ENCODE measurements around the gene FRS3.
A peak's percentile ranks its signal among the peaks of the same experiment; 100 is the strongest.

The FRS3 gene

DNA sequence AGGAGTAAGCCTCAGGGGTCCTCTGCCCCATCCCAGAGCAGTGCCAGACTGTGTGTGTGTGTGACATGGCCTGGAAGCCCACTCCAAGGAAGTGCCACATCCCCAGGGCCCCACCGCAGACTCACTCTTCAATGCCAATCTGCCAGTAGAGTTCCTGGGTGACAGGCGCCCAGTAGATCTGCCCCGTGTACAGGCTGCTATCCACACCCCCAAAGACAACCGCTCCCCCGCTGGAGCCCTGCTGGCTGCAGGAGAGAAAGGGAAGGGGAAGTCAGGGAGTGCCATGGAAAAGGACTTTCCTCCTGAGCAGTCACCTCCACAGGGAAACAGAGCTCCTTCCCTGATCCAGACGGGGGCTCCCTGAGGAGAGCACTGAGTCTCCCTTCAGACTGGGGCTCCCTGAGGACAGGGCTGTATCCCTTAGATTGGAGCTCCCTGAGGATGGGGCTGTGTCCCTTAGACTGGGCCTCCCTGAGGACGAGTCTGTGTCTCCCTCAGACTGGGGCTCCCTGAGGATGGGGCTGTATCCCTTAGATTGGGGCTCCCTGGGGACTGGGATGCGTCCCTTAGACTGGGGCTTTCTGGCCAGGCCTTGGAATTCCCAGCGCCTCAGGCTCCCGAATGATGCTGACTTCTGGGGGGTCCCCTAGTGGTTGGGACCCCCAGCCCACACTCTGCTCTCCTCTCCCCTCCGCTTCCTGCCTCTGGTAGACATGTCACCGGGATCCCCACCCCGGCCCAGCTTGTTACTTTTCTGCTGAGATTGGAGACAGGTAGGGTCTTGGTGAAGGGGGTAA is 39.1 kb downstream of the FRS3 start:
- DNase-seq, result no peak

DNA sequence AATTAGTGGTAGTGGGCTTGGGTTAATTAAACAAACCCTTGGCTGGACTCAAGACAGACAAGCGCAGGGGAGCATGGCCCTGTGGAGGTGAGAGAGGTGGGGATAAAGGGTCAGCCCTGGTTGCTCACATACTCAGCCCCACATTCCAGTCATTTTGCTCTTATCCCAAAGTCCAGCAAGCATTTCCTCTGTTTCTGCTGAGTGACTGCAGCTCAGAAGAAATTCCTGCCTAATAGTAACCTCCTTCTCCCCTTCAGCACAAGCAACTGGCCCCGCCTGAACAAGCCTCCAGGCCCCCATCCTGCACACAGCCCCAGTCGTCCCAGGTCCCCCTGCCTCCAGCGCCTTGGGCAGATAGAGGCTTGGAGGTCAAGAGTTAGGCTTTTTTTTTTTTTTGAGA is 40.7 kb downstream of the FRS3 start:
- no peak for DNase-seq

DNA sequence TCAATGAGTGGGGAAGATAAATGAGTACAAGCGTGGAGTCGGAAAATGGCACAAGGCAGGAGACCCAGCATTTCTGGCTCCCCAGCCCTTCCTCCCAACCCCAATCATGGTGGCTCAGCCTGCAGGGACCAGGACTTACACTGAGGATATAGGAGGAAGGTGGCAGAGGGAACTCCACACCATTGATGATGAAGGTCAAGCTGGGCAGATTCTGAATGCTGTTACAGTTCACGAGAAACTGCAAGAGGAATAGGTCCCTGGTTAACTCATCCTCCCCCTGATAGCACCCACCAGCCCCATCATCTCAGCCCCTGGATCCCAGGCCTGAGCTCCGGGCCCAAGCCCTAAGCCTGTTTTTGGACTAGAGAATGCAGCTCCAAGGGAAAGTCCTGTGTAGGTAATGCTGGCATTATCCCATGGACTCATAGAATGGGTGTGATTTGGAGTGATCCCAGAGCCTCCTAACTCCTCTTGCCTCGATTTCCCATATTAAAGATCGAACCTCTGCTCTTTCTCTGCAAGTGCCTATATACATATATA is 42.0 kb downstream of the FRS3 start:
- no peak for DNase-seq

- DNase-seq, result no peak
Measured at GRCh38 chr6:41736800-41737555, 42.7 kb downstream of the FRS3 start.

GRCh38 chr6:41736186-41736733 is 43.4 kb downstream of the FRS3 start:
- no peak for DNase-seq

DNA sequence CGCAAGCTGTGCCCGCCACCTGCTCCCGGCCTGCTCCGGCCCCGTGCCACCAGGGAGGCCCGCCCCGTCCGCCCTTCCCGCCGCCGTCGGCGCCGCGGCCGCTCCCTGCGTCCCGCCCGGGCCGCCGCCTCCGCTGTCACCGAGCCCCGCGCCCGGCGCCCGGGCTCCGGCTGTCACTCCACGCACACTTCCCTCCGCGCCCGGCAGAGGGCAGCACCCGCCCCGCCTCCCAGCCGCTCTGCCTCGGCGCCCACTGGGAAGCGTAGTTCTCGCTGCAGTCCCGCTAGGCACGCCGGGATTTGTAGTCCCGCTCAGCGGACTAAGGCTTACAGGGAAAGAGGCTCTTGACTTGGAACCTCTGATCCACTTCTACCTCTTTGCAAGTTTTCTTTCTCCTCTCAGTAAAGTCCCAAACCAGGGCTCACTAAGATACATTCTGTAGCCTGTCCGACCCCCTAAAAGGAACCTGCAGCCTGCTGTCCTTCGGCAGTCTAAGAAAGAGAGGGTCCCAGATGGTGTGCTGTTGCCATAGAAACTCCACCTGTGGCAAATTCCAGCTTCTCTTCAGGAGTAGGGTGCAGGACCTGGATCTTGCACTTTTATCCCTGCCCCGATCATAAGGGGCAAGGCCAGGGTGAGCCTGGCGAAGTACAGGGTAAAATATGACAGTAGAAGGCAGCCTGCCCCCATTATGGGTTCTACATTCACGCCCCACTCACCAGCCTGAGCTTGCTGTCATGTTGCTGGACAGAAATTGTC is 44.1 kb downstream of the FRS3 start, which contains the start of gene TFEB:
Gene TFEB, minus strand, starts transcription at position 182 of the 759 bp plus-strand sequence. CDS start 44,395 bp downstream, outside the sequence.
- DNase-seq, result peak; percentile 71

- DNase-seq, result peak; percentile 58
Measured at GRCh38 chr6:41734666-41735426, 44.9 kb downstream of the FRS3 start.

DNA sequence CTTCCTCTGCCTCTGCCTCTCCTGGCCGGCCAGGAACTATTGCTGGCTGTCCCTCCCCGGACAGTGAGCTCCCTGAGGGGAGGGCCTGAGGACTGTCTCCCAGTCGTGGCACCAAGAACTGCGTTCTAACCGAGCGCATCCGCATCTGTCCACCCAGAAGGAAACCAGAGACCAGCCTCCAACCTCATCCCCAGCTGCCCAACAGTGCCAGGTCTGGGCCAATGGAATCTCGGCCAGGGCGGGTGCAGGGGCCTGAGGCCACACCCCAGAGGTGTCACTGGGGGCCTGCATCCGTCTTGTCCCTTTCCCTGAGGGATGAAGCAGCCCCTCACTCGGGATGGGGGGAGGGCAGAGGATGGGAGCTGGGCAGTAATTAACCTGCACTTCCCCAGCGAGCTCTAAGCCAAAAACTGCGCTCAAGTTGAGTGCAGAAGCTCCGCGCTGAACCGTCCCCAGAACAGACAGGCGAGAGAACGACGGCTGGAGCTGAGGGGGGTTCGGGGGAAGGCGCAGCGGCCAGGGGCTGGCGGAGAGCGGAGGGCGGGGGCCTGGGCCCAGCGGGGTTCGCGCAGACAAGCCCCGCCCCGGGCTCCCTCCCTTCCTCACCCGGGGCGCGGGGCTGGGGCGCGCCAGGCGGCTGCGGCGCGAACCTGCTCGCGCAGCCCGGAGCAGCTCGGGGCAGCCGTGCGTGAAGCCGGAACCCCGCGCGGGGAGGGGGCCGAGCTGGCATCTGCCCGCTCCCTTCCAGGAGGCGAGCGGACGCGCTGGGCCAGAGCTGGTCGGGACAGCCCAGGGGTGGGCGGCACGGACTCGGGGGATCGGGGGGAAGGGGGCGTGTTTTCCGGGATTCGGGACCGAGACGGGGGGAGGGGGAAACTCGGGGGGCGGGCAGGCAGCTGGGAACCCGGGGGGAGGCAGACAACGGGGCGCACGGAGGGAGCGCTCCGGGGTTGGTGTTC is 45.7 kb downstream of the FRS3 start:
- DNase-seq, result no peak

DNA sequence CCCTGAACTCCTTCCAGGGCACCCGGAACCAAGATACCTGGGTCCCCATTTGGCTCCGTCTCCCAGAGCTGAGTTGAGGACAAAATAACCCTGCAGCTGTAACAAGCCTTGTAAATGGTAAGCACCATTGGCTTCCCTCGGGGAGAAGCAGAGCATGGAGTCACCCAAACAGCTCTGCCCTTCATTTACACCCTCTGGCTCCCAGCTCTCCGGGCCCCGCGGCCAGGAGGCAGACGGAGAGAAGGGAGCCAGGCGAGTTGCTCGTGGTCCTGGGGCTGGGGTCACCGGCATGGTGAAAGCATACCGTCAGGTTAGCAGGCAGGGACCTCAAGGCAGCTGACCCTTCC is 46.4 kb downstream of the FRS3 start:
- no peak for DNase-seq

DNA sequence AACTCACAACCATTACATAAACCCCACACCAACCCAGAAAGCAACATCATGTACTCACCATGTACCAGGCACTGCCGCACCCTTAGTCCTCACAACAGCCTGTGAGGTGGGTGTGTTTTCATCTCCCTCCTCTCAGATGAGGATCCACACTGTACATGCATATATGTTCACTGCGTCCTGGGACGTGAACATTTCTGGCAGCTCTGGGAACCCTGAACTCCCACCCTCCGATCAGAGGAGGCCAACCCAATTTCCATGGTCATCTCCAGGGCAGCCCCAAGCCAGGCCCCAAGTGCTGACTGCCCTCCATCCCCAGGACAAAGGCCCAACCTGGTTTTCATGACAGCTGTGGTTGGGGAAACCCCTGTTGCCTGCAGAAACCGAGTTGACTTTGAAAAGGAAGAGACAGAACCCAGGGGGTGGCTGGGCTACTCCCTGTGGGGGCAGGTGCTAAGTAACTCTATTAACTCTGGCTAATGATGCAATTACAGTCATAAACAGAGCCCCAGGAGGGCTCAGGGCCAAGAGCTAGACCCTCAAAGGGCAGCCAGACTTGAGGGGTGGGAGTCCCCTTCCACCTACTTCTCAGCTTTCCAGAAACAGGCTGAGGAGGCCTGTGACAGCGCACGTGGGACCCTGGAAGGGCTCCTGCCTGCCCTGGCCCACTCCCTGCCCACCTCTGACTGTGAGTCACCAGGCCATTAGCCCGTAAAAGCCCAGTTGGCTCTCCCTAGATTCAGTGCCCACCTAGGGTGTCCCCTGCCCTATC is 46.9 kb downstream of the FRS3 start:
- no peak for DNase-seq

GRCh38 chr6:41732149-41732548 is 47.6 kb downstream of the FRS3 start:
- DNase-seq, result no peak

- no peak for DNase-seq
Measured at GRCh38 chr6:41731561-41732086, 48.1 kb downstream of the FRS3 start.

DNA sequence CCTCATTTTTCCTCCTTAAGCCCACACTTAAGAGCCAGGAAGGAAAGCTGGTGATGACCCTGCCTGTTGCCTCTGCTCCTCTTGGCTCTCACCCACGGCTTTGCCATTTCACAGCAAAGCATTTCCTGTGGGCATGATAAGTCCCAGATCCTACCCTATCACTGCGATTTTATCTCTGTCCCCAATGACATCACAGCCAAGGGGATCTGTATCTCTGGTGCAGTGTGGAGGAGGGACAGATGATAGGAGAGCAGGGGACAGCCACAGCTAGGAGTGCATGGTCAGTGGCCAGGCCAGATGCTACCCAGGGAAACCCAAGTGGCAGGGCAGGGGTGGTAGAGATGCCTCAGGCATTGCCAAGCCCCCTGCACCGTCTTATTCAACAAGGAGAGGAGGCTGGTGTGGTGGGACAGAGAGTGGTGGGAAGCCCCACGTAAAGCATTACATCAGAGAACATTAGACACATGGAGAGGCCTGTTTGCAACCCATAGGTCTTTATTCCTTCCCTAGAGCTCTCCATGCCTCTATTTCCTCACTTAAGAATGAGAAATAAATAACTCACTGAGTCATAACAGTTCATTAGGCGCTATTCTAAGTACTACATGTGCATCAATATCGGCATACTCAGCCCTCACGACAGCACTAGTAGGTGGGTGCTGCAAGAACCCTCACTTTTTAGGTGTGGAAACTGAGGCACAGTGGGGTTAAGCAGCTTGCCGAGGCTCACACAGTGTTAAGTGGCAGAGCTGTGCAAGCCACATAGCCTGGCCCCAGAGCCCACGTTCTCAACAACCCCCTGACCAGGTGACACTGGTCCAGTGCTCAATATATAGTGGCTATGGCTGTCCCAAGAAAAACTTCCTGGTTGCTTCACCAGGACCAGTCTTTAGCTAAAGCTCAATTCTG is 48.9 kb downstream of the FRS3 start:
- no peak for DNase-seq

DNA sequence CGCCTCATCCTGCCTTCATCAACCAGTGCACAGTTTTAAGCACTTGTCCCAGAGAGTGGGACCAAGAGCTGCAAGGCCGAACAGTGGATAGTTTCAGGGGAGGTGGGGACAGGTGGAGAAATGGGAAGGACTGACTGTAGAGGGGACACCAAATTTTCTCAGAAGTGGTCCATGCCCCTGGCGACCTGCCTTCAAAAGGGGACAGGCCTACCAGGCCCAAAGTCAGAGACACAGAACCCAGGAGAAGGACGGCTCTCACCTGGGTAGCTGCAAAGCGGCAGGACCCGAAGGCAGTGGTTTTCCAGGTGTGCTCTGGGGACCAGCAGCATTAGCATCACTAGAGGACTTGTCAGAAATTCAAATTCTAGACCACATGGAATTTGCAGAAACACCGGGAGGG is 50.1 kb downstream of the FRS3 start:
- no peak for DNase-seq

DNA sequence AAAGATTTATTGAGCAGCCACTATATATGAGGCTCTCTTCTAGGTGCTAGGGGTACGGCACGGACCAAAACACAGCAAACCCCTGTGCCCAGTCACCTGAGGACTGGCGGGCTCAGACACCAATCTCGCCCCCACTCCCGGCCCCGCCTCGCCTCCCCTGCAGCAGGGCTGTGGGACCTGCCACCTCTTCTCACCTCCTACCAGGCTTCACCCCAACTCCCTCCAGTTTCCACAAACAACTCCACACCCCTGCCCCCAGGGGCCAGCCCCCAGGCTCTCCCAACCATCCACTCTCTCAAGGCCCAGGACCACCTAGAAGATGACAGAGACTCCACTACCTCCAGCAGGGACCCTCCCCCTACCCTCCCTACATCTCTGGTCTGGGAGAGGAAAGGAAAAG is 50.7 kb downstream of the FRS3 start:
- DNase-seq, result no peak

DNA sequence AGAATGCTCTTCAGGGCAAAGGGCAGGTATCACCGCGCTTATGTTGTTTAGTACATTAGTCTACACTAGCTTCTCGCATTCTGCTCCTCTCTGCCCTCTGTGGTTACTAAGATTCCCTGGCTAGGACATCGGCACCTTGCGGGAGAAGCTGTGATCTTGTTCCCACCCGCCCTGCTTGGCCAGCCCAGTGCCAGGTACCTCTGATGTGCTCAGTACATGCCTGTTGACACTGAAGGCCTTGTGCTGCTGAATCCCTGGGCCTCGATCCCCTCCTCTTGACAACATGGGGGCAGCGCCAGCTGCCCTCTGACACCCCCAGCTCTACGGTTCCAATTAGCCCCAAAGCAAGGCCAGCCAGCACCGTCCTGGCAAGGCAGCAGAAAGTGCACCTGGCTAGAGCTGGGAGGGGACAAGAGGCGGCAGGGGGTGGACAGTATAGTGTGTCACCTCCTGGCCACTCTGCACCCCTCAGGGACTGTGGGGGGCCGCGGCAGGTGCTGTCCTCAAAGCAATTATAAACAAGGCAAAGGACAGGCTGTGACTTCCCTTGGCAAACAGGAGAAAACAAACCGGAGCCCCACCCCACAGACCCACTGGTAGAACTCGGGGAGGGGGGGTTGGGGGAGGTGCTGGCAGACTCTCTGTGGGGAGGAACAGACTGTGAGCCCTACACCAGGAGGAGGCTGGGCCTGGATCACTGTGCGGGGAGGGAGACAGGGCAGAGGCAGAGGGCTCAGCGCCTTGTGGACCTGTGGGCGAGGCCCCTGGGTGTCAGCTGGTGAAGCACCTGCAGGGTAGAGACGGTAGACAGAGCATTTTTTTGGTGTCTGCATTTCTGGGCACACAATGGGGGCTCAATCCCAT is 51.4 kb downstream of the FRS3 start:
- no peak for DNase-seq

- no peak for DNase-seq
Measured at GRCh38 chr6:41727705-41728072, 52.0 kb downstream of the FRS3 start.

- DNase-seq, result no peak
Measured at GRCh38 chr6:41726876-41727275, 52.8 kb downstream of the FRS3 start.
